Esophagus muscularis mucosa (tissue), 4 donors: ENCODE measurements around the gene ATP1A2. TPM values are rescaled to one million over a fixed set of nuclear protein-coding genes. Genes with fewer than 3 reads are reported as not detected.

ENCODE experiments used
- DNase-seq: peaks from one replicate; pipeline ENCODE4 v3.0.0-alpha.2; 2017; ENCODE audit errors: extremely low spot score
- H3K27ac ChIP-seq, 4 donors: fragments of 200-600 bp; sonication (generic); replicated peaks in 1 of 4; 1 replicate in 3 of 4; 2 replicates in 1 of 4; pipeline ENCODE4 v1.5.1; 2016 to 2019; ENCODE audit warnings: mild to moderate bottlenecking in 1 of 4
- H3K27me3 ChIP-seq, 4 donors: fragments of 200-600 bp; sonication (generic); one replicate each; pipeline versions ENCODE4 v1.5.1 to v1.6.0; 2016 to 2019
- H3K36me3 ChIP-seq, 4 donors: fragments of 200-600 bp; sonication (generic); one replicate each; pipeline ENCODE4 v1.5.1; 2016 to 2019
- H3K4me1 ChIP-seq, 4 donors: fragments of 200-600 bp; sonication (generic); one replicate each; pipeline ENCODE4 v1.5.1; 2016 to 2019
- H3K4me3 ChIP-seq, 4 donors: fragments of 200-600 bp; sonication (generic); 1 replicate in 2 of 4; 2 replicates in 2 of 4; pipeline ENCODE4 v1.5.1; 2016 to 2019; ENCODE audit warnings: mild to moderate bottlenecking in 4 of 4, moderate library complexity in 1 of 4
- H3K9me3 ChIP-seq, 4 donors: fragments of 200-600 bp; sonication (generic); 1 replicate in 3 of 4; 2 replicates in 1 of 4; pipeline ENCODE4 v1.5.1; 2016 to 2019
- CTCF ChIP-seq, 3 experiments: fragments of 200-600 bp in 2 of 3; fragments of 450-650 bp in 1 of 3; sonication (generic) in 2 of 3; IDR thresholded peaks; one replicate each; pipeline ENCODE4 v1.5.1; 2017 to 2019; ENCODE audit warnings: antibody characterized with exemption in 3 of 3, mild to moderate bottlenecking in 2 of 3, moderate library complexity in 1 of 3
- EP300 ChIP-seq: sonication (generic); formaldehyde crosslinking; IDR thresholded peaks from one replicate; pipeline ENCODE4 v1.6.1; 2017; ENCODE audit warnings: antibody characterized with exemption
- POLR2A ChIP-seq: fragments of 450-650 bp; IDR thresholded peaks from one replicate; pipeline ENCODE4 v1.6.1; 2017; ENCODE audit warnings: antibody characterized with exemption, moderate library complexity, mild to moderate bottlenecking, low read depth
- POLR2AphosphoS5 ChIP-seq, 2 donors: sonication (generic); formaldehyde crosslinking; IDR thresholded peaks; one replicate each; pipeline ENCODE4 v1.6.1; 2017; ENCODE audit warnings: antibody characterized with exemption in 2 of 2
- WGBS: methylation state at CpG from one replicate; pipeline ENCODE4 v1.1.5; 2018; 5-methylcytosine and 5-hydroxymethylcytosine counted together
- intact Hi-C: fragments of 100-400 bp; cut with DNase I; formaldehyde crosslinking; loops from one replicate; pipeline ENCODE4 v1.15.1; 2023
- total RNA-seq, 4 donors: library from RNA; depleted of rRNA; stranded (reverse); fragments of >200 nt; gene quantifications; one replicate each; pipeline versions ENCODE4 v1.1.0 to v1.2.1, GENCODE V29; 2016

Gene ATP1A2
- total RNA-seq, 4 donors from 2014 or later: 101 to 214 (median 130) TPM

GRCh38 chr1:160077486-160077885 is 38.1 kb upstream of the ATP1A2 start:
- TF ChIP-seq CTCF (IDR thresholded peaks at IDR 0.05) (no peak), POLR2AphosphoS5 (IDR thresholded peaks at IDR 0.05) (no peak), EP300 (no peak)
- DNase-seq: no peak
- Histone ChIP-seq H3K27ac (no peak overlapping the region), H3K36me3 (no peaks in the 10 kb centered on the region), H3K4me1 (no peaks in the 10 kb centered on the region), H3K27me3 (peaks cover 0 to 47% (median 23%) of the 10 kb centered on the region in 4 donors), H3K9me3 (no peaks in the 10 kb centered on the region), H3K4me3 (no peak overlapping the region)
- intact Hi-C loops: no loop called here

GRCh38 chr1:160078512-160079195 is 36.9 kb upstream of the ATP1A2 start:
- WGBS: 21% methylated on average over 8 of the region's 8 CpGs
- Histone ChIP-seq H3K4me1 (peaks cover 1 to 4% (median 4%) of the 10 kb centered on the region in 4 donors), H3K27me3 (peaks cover 0 to 58% (median 30%) of the 10 kb centered on the region in 4 donors), H3K4me3 (no peak overlapping the region), H3K9me3 (no peaks in the 10 kb centered on the region), H3K27ac (no peak overlapping the region), H3K36me3 (no peaks in the 10 kb centered on the region)
- DNase-seq: no peak
- TF ChIP-seq POLR2AphosphoS5 (IDR thresholded peaks at IDR 0.05) (no peak), EP300 (no peak), CTCF (IDR thresholded peaks at IDR 0.05) (peak; percentile 40 to 55 (median 46)), POLR2A (no peak)
- intact Hi-C loops: no loop called here

GRCh38 chr1:160079448-160079847 is 36.1 kb upstream of the ATP1A2 start:
- Histone ChIP-seq H3K27me3 (peaks cover 0 to 64% (median 31%) of the 10 kb centered on the region in 4 donors), H3K4me3 (no peak overlapping the region), H3K27ac (no peak overlapping the region), H3K9me3 (no peaks in the 10 kb centered on the region), H3K4me1 (peaks cover 7 to 12% (median 11%) of the 10 kb centered on the region in 4 donors), H3K36me3 (no peaks in the 10 kb centered on the region)
- no peak for DNase-seq
- intact Hi-C loops: no loop called here
- 67% methylated on average over 4 of the region's 4 CpGs for WGBS
- TF ChIP-seq CTCF (IDR thresholded peaks at IDR 0.05): no peak
- TF ChIP-seq EP300: no peak
- no peak for TF ChIP-seq POLR2AphosphoS5 (IDR thresholded peaks at IDR 0.05)
- no peak for TF ChIP-seq POLR2A

GRCh38 chr1:160080381-160081100 is 35.0 kb upstream of the ATP1A2 start:
- no peak for TF ChIP-seq EP300
- TF ChIP-seq POLR2A: no peak
- no peak for TF ChIP-seq POLR2AphosphoS5 (IDR thresholded peaks at IDR 0.05)
- TF ChIP-seq CTCF (IDR thresholded peaks at IDR 0.05): no peak
- H3K36me3 ChIP-seq: no peaks in the 10 kb centered on the region
- no peak overlapping the region for H3K27ac ChIP-seq
- H3K9me3 ChIP-seq: no peaks in the 10 kb centered on the region
- peaks cover 0 to 67% (median 32%) of the 10 kb centered on the region in 4 donors for H3K27me3 ChIP-seq
- WGBS: 50% methylated on average over 6 of the region's 6 CpGs
- DNase-seq: no peak
- H3K4me1 ChIP-seq: peaks cover 7 to 14% (median 12%) of the 10 kb centered on the region in 4 donors
- no peak overlapping the region for H3K4me3 ChIP-seq
- intact Hi-C loops: loop anchor here (10.0 kb wide), 1 partner anchor 294 kb away; no protein-coding TSS in a partner anchor
